Left colon (tissue), 2 donors: ENCODE data around the gene PHLDA3. TPM values are rescaled to one million over a fixed set of nuclear protein-coding genes. Genes with fewer than 3 reads are reported as not detected.
A peak's percentile ranks its signal among the peaks of the same experiment; 100 is the strongest.
"Not testable (repeated sequence)": the region's sequence is repeated elsewhere in the genome, so short reads cannot be mapped to it uniquely, and the experiment has no call there.

Experiments
- ATAC-seq: fragments of 200-7000 bp; cut with Tn5 transposase; one replicate; pipeline ENCODE4 v1.9.1; 2020; ENCODE audit warnings: mild to moderate bottlenecking, moderate library complexity
- DNase-seq, 2 donors: peaks; one replicate each; pipeline ENCODE4 v3.0.0-alpha.2; 2020
- intact Hi-C, 2 donors: fragments of 100-400 bp; cut with DNase I in 1 of 2; cut with micrococcal nuclease in 1 of 2; formaldehyde crosslinking; loops; one replicate each; pipeline versions ENCODE4 v1.11.2 to v1.14.0; 2022; cut with DNase I, micrococcal nuclease
- total RNA-seq, 2 donors: library from RNA; stranded (reverse); fragmentation: NEBNext Ultra II Directional; extraction: Animal tissue kit (Norgen Biotek cat#: 25700); gene quantifications; one replicate each; pipeline ENCODE4 v1.2.1, GENCODE V29; 2021
- donor health status: DM: no; HTN: no; CAD: no.
- donor health status: DM: yes; HTN: yes; CAD: no.

PHLDA3 gene
- total RNA-seq, 2 donors from 2014 or later: 13.1 to 19.3 TPM

DNA sequence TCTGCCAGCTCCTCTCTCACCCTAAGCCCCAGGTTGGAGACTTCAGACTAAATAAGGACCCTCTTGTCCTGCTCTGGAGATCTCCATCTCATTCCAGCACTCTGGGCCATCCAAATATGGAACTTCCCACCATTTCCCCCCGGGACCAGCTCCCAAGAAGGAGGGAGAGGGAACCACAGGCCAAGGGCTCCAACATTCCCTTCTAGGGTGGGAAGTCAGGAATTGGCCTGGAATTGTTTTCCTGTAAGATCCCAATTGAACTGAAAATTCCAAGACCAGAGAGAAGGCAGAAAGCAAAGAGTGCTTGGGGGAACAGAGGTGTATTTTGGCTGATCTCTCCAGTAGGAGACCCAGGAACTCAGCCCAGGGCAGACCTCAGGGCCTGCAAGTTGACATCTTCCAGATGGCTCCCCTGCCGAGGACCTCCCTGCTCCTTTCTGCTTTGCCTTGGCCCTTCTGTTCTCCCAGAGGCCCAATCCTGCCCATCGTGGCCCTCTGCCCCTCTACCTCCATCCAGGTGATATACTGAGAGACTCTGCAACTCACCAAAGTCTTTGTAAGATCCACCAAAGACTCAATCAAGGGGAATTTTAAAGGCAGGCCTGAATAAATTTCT, 23.0 kb upstream of the PHLDA3 start:
- DNase-seq: no peak
- intact Hi-C loops: no loop called here
- ATAC-seq: no peak

DNA sequence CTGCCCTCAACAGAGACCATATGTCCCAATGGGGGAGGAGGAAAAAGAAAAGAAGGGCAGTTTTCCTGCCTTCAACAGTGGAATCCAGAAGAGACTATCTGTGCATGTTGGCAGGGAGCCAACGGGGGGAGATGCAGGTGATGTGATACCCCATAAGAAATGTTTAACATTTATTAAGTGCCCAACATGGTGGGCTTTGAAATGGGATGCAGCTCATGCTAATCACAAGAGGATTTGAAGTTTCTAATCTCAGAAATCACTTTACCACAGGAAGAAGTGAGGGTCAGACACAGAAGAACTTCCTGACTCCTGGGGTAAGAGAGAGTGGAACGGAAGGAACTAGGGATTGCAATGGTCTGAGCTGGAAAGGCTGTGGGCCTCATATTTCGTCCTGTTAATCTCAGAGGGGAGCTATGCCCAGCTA, 21.7 kb upstream of the PHLDA3 start:
- ATAC-seq: no peak
- DNase-seq: no peak
- intact Hi-C loops: no loop called here

DNA sequence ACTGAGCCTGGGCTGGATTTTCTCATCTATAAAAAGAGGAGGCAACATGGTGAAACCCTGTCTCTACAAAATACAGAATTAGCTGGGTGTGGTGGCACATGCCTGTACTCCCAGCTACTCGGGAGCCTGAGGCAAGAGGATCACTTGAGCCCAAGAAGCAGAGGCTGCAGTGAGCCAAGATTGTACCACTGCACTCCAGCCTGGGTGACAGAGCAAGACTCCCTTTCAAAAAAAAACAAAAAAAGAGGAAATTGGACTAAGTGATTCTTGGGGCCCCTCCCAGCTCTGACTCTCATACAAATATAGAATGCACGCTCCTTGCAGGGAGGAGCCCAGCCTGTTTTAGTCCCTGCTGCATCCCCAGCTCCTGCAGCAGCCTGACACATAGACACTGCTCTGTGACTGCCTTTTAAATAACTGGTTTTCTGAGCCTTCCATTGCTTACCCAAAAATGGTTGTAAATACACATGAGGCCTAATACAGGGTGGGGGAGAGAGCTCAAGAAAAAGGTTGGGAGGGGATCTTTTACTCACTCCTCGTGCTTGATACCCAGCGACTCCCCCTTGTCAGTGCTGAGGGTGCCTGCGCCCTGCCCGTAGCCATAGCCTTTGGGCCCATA, 20.8 kb upstream of the PHLDA3 start:
- ATAC-seq: no peak
- intact Hi-C loops: no loop called here
- no peak for DNase-seq

GRCh38 chr1:201488830-201489589, 20.0 kb upstream of the PHLDA3 start:
- peak; percentile 39 for ATAC-seq
- intact Hi-C loops: no loop called here
- peak in 1 of 2 donors; percentile 45 for DNase-seq

DNA sequence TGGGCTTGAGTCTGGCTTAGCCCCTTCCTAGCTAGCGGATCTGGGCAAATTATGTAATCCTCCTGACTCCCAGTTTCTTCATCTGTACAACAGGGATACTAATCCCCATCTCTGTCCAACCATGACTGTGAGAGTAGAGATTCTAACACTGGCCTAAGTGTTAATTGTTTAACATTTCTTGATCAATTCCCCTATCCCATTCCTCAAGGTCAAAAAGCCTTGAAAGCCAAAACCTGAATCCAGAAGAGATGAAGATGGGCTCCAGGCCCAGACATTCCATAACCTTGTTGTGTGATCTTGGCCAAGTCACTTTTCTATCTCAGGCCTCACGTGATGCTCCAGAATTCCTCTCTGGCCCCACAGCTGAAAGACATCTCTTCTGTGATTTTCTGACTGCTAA, 18.8 kb upstream of the PHLDA3 start:
- DNase-seq (no peak), ATAC-seq (no peak)
- intact Hi-C loops: no loop called here

GRCh38 chr1:201486187-201486586, 17.2 kb upstream of the PHLDA3 start:
- intact Hi-C loops: no loop called here
- no peak for ATAC-seq
- DNase-seq: no peak

DNA sequence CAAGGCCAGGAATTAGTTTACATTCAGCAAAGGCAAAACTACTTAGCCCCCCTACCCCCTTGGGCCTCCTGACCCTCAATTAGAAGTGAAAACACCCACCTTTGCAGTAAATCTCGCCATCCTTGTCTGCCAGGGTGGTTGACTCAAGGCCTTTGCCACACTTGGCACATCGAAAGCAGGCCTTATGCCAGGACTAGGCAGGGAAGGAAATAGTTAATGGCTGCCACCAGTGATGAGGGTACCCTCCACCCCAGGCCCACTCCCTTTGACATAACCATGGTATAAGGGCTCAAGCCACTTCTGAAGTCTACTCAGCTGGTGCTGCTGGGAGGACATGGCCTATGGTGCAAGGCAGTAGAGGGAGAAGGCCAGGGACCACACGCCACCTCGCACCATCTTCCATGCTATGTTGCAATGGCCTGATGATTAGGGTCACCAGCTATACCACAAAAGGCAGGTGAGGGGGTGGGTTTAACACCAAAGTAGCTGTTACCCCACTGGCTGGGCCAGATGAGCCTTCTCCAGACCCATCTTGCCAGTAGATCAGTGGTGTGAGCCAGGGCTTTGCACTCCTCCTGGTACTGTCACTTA, 16.3 kb upstream of the PHLDA3 start:
- intact Hi-C loops: no loop called here
- ATAC-seq (no peak), DNase-seq (no peak)

DNA sequence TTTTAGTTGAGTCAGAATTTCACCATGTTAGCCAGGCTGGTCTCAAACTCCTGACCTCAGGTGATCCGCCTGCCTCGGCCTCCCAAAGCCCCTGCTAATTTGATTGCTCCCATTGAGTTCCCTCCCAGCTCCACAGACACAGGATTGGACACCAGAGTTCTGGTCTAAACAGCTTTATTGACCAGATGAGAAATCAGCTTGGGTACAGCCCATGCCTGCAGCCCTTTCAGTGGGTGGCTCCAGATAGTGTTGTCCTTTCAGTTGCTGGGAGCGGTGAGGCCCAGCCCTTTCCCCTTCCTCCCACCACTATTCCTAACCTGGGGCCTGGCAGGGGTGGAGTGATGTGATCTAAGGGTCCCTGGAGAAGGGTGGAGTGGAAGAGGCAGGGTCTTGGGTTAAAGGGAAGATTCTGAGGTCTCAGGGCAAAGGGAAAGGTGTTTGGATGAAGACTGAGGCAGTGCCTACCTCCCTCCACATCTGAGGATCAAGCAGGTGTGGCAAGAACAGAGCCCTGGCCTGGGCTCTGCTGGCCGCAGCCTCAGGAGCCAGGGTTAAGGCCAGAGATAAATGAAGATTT, 14.5 kb upstream of the PHLDA3 start:
- ATAC-seq: no peak
- no peak for DNase-seq
- intact Hi-C loops: no loop called here

- DNase-seq (no peak), ATAC-seq (no peak)
- intact Hi-C loops: no loop called here
Measured at GRCh38 chr1:201482755-201483154, 13.8 kb upstream of the PHLDA3 start.

- intact Hi-C loops: no loop called here
- DNase-seq: peak; percentile 86 to 88
- ATAC-seq: peak; percentile 68
Measured at GRCh38 chr1:201481761-201482493, 12.9 kb upstream of the PHLDA3 start.

GRCh38 chr1:201481004-201481380, 12.0 kb upstream of the PHLDA3 start:
- DNase-seq: no peak
- intact Hi-C loops: no loop called here
- peak; percentile 2 for ATAC-seq

- DNase-seq (peak; percentile 94), ATAC-seq (peak; percentile 78)
- intact Hi-C loops: no loop called here
Measured at GRCh38 chr1:201480231-201481003, 11.4 kb upstream of the PHLDA3 start.

DNA sequence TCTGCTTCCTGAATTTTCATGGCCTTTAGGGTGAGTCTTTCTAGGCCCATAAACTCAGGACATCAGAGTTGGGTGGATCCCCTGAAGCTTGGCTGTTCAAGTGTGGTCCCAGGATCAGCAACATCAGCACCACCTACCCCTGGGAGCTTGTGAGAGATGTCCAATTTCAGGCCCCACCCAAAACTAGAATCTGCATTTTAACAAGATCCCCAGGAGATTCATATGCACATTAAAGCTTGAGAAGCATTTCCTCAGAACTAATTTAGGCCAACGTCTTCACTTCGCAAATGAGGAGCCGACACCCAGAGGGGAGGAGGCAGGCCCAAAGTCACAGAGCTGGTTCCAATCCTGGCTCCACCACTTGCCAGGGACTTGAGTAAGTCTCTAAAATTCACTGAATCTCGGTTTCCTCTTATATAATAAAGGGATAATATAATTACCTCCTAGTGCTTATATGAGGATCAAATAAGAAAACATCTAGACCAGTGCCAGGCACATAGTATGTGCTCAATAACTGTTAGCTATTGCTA, 10.3 kb upstream of the PHLDA3 start:
- DNase-seq: no peak
- intact Hi-C loops: no loop called here
- no peak for ATAC-seq

DNA sequence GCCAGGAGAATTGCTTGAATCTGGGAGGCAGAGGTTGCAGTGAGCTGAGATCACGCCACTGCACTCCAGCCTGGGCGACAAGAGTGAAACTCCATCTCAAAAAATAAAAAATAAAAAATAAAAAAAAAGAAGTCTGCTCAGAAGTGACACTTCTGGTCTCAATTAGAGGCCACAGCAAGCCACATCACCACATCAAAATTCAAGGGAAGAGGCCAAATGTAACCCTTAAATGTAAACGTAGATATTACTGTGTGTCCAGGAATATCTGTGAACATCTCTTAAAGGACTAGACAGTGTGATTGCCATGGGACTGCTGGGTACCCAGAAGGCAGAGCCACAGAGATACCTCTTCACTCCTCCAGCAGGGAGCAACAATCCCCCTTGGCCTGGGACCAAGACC, 9.7 kb upstream of the PHLDA3 start:
- intact Hi-C loops: not testable (repeated sequence)

DNA sequence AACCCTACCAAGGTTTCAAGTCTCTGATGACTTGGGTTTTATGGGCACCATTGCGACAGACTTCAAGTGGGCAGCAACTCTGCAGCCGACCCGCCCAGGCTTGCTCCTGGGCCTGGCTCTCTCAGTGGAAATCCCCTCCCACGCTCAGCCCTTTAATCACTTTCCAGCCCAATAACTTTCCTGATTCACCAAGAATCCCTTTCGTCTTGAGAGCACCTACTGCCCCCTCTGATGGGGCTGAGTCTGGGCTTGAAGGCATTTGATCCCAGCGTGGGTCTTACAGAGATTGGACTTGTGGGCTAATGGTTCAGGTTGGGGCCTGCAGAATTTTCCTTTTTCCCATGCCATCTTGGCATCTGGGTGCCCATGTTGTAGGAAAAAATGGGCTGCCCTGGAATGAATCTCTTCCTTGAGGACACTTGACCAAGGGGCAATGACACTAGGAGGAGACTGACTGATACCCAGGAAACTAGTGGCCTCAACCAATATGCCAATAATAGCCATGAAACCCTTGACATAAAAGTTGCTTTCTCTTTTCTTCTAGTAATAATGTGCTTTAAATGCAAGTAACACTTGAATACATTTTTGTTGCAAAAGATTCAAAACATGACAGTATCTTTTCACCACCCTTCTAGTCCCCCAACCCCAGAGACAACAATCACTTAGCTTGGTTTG, 7.8 kb upstream of the PHLDA3 start:
- intact Hi-C loops: no loop called here
- DNase-seq (no peak), ATAC-seq (no peak)

More for the DNA sequence above, 9.7 kb upstream of the PHLDA3 start:
- not testable (repeated sequence) for DNase-seq, ATAC-seq

GRCh38 chr1:201475915-201476669, 7.1 kb upstream of the PHLDA3 start:
- DNase-seq (no peak), ATAC-seq (no peak)
- intact Hi-C loops: no loop called here

DNA sequence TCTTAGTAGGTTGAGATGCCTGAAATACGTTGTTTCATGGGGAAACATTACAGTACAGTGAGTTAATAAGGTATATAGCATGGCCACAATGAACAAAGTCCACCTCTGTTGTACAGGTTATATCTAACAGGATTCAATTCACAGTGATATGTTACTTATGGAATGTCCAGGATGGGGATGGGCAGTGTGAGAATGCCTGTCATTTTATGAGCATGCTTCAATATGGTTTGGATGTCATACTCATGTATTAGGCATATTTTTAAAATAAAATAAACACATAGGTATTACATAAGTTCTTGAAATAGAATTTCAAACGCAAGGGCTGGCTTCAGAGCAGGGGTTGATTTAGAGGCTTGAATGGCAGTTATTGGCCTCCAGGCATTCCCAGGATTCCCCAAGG, 6.1 kb upstream of the PHLDA3 start:
- intact Hi-C loops: no loop called here
- peak; percentile 91 for ATAC-seq
- no peak for DNase-seq
